HG03095 (cell line): ENCODE data around the gene EPB41.
A peak's percentile ranks its signal among the peaks of the same experiment; 100 is the strongest.
"Not testable (repeated sequence)": the region's sequence is repeated elsewhere in the genome, so short reads cannot be mapped to it uniquely, and the experiment has no call there.

Experiments
- ATAC-seq: cut with Tn5 transposase; IDR thresholded peaks from one replicate; pipeline ENCODE4 v1.9.1; 2021; ENCODE audit warnings: moderate library complexity; ENCODE audit not compliant: unreplicated experiment

The EPB41 gene

DNA sequence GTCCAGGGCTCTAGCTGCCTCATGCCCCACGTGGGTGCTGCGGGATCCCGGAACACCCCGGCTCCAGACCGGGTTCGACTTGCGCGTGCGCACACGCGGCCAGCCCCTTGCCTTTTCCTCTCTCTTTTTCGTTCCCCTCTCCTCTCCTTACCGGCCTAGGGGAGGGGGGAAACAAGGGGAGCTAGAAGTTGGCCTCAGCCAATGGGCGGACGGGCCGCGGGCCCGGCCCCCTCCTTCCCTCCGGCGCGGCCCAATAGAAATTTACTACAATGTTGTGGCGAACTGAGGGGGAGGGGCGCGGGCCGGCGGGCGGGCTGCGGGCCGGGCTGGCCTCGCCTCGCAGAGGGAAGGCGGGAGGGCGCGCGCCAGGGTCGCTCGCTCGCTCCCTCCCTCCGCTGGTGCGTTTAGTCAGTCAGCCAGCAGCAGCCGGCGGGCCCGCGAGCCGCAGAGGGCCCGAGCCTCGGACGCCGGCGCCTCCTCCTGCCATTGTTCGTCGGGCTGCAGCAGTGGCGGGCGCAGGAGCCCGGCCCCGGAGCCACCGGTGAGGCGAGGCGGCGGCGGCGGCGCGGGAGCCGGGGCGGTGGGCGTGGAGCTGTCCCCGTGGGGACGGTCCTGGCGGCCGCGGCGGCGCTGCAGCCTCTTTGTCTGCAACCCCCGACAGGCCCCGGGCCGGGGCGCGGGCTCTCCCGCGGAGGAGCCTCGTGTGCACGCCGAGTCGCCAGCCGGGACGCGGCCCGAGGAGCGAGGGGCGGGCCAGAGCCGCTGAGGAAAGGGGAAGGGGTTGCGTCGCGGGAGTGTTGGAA is at the start of gene EPB41:
TSS of gene EPB41 (plus strand) at position 342 of the 803 bp plus-strand sequence. CDS start 72,869 bp downstream, outside the sequence.
- peak; percentile 64 for ATAC-seq

DNA sequence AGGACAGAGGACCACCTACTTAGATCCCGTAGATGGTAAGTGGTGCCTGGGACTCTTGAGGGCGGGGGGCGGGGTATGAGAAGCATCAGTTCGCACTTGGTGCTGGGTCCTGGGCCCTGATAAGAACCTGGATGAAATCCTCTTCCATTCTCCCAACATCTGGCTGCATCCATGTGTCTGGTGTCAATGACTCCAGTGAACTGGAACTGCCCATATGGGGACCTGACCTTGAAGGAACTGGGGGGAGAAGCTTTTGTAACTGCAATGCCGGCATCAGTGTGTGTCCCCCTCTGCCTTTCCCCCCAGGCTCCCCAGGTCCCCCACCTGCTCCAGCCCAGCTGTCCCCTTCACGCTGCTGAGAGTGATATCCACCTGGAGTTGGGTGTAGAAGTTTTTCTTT is 49.7 kb upstream of the EPB41 start:
- ATAC-seq, result no peak

DNA sequence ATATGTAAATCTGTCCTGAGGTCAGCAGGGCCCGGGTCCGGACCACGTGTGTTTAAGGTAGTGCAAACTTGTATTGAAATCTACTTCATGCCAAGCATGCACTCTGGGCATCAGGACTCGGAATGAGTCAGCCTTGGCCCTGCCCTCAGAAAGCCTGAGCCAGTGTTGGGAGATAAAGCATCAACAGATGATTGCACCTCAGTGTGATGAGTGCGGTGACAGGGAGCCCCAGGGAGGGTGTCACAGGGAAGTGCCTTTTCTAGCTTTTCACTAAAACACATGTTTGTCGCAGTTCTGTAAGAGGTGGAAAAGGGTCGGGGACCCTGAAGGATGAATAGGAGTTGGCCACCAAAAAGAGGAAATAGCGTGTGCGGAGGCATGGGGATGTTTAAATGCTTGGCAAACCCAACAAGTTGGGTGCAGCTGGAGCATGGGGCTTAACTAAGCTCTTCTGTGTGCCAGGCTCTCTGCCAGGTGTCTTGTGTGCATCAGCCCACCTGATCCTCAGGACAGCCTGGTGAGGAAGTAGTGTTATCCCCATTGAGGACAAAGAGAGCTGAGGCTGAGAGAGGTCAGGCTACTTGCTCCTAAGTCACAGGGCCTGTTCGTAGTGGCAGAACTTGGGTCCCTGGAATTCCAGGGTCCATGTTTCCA is 48.2 kb upstream of the EPB41 start:
- no peak for ATAC-seq

DNA sequence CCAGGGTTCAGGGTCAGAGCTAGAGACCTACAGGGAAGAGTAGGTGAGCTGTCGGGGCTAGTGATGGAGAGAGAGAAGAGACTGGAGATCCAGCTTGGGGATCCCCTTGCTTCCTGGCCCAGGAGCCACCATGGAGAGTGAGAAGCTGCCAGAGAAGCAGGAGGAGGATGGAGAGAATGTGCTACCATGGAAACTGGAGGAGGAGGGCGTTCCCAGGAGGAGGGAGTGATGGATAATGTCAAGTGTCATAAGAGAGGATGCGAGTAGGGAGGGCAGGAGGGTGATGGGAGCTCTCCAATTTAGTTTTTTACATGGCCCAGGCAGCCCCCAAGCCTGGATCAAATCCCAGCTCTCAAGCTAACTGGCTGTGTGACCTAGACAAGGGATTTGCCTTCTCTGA is 46.5 kb upstream of the EPB41 start:
- ATAC-seq, result no peak

DNA sequence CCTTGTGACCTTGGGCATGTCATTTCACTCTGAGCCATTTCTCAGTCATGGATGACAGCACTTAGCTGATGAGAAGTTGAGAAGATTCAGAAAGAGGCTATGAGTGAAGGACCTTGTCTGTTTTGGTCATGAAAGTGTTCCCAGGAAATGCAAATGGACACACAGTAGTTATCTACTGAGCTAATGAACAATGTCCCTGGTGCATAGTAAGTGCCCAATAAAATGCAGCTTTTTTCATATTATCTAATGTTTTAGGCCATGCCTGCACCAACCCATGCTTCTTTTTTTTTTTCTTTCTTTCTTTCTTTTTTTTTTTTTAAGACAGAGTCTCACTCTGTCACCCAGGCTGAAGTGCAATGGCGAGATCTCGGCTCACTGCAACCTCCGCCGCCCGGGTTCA is 44.4 kb upstream of the EPB41 start:
- ATAC-seq, result no peak

DNA sequence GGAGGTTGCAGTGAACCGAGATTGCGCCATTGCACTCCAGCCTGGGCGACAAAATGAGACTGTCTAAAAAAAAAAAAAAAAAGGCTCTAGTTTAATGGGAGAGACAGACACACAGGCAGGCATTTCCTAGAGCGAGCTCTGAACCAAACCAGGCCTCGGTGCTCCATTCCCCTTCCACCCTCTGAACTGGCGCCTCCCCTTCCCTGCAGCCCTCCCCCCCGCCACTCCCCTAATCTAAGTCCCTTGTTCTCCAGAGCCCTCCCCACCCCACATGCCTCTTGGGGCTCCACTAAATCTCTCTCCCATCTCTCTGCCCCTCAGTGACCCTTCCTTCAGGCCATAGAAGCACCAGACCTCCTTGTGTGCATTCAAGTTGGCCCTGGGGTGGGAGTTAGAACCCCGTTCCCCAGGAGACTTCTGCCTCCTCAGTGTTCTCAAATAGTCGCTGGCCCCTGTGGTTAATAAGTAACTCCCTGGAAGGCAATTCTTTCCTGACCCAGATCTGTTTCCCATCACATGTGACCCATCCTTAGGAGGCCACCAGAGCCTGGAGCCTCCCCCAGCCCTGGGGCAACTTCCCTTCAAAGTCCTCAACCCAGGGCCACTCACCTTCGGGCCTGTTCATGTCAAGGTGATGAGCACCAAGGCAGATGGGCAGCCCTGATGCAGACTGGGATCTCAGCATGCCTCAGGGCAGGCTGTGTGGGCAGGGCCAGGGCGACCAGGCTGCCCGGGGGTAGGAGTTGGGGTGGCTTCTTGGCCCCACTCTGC is 42.6 kb upstream of the EPB41 start:
- no peak for ATAC-seq

DNA sequence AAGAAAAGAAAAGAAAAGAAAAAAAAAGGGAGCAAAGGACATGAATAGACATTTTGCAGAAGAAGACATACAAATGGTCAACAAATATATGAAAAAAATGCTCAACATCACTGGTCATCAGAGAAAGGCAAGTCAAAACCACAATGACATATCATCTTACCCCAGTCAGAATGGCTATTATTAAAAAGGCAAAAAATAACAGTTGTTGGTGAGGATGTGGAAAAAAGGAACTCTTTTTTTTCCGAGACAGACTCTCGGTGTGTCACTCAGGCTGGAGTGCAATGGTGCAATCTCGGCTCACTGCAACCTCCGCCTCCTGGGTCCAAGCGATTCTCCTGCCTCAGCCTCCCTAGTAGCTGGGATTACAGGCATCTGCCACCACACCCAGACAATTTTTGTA is 39.2 kb upstream of the EPB41 start:
- ATAC-seq, result not testable (repeated sequence)

DNA sequence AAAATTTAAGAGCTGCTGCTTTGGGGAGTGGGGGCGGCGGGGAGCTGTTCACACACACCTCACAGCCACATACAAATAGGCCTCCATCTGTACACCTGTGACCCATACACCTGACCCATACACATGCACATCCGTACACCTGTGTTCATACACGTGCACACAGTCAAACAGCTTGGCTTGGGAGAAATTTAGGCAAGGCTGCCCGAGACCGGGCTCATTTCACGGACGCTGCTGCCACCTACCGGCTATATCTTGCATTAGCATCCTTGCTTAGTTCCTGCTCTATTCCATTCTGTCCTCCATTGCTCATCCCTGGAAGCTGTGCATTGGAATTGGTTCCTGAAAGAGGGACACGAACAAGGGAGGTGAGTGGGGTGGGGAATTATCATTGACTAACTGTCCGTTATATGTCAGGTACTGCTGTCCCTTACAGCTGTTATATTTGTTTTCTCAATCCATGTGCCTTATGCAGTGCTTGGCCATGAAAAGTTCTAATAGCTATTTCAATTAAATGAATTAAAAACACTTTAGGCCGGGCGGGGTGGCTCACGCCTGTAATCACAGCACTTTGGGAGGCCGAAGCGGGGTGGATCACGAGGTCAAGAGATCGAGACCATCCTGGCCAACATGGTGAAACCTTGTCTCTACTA is 37.1 kb upstream of the EPB41 start:
- ATAC-seq, result no peak

DNA sequence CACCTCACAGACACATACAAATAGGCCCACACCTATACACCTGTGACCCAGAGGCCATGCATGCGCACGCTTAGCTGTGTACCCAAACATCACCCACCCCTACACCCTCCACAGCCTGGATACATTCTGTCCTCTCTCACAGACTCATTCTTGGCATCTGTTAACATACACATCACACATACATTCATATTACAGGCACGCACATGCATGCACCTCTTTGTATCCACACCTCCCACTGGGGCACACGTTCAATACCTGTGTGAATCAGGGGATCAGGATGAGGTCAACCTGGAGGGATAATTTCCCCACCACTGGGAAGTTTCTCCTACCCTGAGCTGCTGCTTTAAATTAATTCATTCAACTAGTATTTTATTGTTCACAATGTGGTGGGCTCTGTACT is 35.6 kb upstream of the EPB41 start:
- ATAC-seq, result no peak

DNA sequence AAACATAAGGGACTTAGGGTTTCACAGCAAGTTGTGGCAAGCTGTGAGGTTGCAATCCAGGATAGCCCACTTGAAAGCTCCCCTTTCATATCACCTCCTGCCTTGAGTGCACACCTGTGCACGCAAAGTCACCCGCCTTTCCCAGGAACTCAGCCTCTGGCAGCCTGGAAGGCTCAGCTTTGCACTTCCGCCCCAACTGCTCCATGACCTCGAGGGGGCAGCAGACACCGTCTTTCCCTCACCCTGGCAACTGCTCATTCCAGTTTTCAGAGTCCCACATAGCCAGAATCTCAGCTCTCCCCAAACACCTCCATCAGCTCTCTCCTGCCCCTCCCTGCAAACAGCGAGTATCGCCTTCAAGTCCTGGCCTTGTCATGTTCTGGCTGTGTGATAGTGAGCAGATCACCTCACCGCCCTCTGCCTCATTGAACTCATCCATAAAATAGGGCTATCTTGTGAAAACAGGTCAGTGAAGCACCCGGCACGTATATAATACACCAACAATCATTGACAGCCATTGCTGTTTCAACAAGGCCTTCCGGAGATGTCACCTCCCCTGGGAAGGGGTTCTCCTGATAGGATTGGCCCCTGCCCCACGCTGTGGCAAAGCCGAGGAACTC is 32.2 kb upstream of the EPB41 start:
- ATAC-seq, result no peak

DNA sequence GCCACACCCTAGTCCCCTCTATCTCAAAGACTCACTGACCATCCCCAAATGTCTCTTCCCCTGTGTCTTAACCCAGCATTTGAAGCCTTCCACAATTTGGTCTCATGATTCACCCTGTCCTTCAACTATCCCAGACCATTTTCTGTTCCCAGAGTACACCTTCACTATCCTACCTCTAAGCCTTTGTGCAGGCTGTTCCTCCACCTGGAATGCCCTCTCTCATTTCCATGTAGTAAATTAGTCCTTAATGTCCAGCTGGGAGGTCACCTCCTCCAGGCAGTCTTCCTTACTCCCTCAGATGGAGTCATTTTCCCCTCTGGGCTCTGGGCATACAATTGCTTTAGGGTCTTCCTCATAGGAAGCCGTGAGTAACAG is 31.1 kb upstream of the EPB41 start:
- no peak for ATAC-seq

DNA sequence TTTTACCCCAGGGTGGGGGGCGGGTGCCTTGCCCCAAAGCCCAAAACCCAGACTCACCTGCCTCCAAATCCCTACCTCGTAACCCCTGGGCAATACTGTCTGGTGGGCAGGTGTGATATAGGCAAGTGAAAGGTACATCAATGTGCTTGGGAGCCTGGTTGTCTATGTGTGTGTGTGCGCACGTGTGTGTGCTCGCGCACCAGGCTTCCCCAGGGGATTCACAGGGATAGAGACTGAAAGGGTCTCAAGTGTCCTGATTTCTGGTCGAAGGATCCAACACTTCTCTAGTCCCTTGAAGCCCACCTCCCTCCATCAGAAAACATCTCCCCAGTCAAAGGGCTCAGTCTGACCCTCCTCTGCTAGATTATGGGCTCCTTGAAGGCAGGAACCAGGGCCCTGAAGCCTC is 28.9 kb upstream of the EPB41 start:
- no peak for ATAC-seq

DNA sequence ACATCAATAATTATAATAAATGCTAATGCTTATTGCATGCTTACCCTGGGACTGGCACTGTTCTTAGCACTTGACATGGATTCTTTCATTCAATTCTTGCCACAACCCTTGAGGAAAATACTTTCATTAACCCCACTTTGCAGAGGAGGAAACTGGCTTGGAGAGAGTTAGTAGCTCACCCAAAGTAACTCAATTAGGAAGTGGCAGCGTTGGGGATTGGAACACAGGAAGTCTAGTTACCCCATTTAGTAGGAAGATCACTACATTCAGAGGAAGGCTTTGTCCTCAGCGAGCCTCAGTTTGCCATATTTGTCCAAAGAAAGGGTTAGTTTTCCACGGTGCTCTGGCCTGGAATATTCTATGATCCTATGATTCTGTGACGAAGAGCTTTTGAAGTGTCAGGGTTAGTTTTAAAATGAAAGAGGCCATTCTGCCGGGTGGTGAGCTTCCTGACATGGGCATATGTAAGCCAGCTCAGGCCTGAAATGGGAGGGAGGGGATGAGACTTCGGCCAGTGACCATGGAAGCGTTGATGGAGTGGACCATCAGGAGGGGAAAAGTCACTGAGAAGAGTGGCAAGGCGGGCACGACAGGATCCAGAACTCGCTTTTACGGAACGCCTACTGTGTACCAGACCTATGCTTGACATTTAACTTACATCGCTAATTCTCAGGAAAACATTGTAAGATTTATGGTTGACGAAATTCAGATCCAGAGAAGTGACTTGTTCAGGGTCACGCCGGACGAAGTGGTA is 28.2 kb upstream of the EPB41 start:
- no peak for ATAC-seq

DNA sequence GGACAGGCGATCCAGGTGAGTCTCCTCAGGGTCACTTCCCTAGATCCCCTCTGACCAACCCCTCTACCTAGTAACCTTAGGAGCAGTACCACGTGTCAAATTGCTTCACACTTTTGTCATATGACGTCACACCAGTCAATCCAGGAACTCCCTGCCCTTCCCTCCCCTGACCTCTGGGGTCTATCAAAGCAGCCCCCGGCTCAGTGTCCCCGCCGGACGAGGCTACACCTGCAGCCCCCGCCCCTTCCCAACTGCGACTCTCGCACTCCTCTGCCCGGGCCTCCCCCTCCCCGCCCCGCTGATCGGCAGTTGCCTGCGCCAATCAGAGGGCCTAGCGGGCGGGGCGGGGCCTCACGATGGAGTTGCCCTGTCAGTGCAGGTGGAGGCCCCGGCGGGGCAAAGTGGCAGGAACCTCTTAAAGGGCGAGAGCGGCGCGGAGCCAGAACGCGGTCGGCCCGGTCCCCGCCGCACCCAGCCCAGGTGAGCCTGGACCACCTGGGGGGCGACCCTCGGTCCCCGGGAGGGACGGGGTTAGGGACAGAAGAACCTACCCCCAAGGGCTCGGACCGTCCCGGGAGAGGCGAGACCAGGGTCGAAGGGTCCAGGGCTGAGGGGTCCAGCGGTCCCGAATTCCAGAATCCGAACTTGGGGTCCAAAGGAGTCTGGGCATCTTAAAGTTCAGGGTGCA is 27.5 kb upstream of the EPB41 start:
- ATAC-seq, result peak; percentile 60

DNA sequence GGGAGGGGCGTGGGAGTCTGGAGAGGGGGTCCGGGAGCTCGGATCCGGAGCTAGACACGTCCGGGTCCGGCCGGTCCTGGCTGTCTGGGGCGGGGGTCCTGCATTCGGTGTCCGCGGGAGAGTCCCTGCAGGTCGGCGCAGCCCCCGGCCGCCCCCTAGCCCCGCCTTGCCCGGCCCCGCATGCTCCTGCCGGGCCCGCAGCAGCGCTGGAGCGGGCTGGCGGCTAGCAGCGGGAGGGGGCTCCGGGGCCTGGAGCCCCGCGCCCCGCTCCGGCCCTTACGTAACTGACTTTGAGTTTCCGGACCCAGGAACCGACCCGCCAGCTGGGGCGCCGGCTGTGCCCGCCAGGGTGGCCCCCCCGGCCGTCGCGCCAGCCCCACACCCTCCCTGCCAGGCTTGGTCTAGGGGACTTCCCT is 26.9 kb upstream of the EPB41 start:
- ATAC-seq, result no peak

DNA sequence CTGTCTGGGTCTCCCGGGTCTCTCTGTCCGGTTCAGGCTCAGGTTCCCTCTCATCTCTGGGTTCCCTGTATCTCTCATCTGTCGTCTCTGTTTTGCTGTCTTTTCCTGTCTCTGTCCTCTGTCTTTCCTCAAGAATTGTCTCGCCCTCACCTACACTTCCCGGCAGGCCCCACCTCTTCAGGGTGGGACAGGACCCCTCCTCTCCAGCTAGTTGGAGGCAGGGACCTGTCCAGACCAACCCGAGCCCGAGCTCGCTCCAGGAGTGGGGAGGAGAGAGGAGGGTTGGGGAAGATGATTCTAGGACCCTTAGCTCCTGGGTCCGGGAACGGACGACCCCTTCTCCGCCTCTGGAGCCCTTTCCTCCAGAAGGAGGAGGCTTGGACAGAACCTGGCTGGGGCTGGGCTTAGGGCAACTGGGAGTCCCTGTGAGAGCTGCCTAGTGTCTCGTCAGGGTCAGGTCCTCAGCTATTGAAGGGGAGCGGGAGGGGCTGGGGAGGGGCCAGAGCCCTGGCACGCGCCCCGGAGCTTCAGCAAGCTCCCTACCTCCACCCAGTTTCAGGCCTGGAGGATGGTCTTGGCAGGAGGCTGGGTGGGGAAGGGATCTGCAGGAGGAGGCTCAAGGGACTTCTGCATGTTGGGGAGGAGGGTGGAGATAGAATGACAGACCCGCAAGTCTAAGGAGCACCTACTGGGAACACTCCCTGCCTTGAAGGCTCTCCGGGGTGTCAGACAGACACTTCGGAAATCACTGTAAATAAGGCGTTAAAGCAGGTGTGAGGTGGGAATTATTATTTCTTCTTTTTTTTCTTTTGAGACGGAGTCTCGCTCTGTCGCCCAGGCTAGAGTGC is 26.3 kb upstream of the EPB41 start:
- ATAC-seq, result no peak

DNA sequence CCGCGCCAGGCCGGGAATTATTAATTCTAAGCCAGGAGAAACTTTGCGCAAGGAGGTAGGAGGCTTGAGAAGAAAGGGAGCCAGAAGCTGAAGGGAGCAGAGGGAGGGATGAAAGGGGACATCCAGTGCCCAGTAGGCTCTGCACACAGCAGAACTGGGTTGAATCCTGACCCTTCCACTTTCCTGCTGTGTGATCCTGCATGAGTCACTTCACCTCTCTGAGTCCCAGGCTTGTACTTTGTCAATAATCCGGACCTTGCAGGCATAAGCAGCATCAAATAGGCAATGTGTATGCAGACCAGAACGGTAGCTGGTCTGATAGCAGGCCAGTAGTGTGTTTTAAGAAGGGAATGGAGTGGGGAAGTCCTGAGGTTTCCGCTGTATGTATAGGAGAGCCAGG is 25.5 kb upstream of the EPB41 start:
- ATAC-seq, result no peak

DNA sequence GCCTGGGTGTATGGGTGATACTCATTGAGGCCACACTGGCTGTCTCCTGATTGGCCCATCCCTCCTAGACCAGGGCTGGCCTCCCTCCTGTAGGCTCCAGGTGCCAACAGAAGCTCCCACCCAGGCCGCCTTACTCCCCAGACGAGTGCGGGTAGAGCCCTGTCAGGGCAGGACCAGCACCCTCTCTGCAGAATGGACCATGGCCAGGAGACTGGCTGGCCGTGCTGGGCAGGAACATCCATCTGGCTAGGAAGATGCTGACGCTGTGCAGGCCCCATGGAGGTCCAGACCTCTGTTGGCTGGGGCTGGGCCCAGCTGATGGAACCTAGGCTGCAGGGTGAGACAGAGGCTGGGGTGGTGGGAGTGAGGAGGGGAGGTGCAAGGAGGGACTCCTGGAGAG is 25.0 kb upstream of the EPB41 start:
- ATAC-seq, result no peak

DNA sequence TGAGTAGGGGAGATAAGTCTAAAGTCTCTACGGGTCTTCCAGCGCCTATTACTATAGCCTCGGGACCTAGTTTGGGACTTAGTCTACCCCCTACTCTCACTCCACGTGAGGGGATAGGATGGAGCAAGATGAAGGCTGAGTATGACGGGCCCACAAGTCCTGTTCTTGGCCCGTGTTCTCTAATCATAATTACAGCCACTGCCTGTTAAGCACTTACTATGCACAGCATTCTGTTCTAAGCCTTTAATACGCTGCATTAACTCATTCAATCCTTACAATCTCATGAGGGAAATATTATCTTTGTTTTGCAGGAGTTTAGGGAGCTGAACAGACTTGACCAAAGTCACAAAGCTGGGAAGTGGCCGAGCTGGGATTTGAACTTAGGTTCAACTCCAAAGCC is 23.9 kb upstream of the EPB41 start:
- no peak for ATAC-seq
